Loucy (cell line): ENCODE data around the gene DACH1.

Source experiments
- CTCF ChIP-seq: fragments of 200-600 bp; sonication (generic); conservative IDR thresholded peaks from 2 replicates; pipeline ENCODE4 v1.5.1; 2014; ENCODE audit warnings: mild to moderate bottlenecking, antibody characterized with exemption, low read length
- EZH2phosphoT487 ChIP-seq: fragments of 200-600 bp; IDR thresholded peaks from 2 replicates; pipeline ENCODE4 v1.6.1; 2018; ENCODE audit warnings: antibody characterized with exemption, mild to moderate bottlenecking, moderate library complexity, borderline replicate concordance

- no peak for TF ChIP-seq EZH2phosphoT487
- peak; percentile 84 for TF ChIP-seq CTCF
These were observed 12.1 kb upstream of the DACH1 start for GRCh38 chr13:71879129-71879535.
